ENCODE data around the gene HMCN1. TPM values are rescaled to one million over a fixed set of nuclear protein-coding genes. Genes with fewer than 3 reads are reported as not detected.
A peak's percentile ranks its signal among the peaks of the same experiment; 100 is the strongest.

The HMCN1 gene
- total RNA-seq, 8 experiments from 2014 or later: 0.43 to 56.8 (median 6.8) TPM

- ATAC-seq (replicated peaks in 6 of 8): no peak
- Histone ChIP-seq H3K27ac (no peak overlapping the region), H3K4me1 (replicated peaks in 1 of 2) (peaks cover 0 to 8% of the 10 kb centered on the region in 2 donors), H3K4me3 (no peak overlapping the region)
- in situ Hi-C loops (cut with MboI; ENCODE audit: low pct_unique_long_range_greater_than_20kb in 2 of 9, low sequenced_read_pairs in 9 of 9, unreplicated experiment in 9 of 9): no loop called here
- 95 to 100% (median 100%) methylated on average over 1 to 3 of the region's 3 CpGs; no CpG with 5 or more reads in 1 of the 10 experiments for WGBS, 10 experiments
Measured at GRCh38 chr1:186125511-186125910, 391.3 kb downstream of the HMCN1 start.

GRCh38 chr1:186129758-186130157, 395.6 kb downstream of the HMCN1 start:
- no peak overlapping the region for H3K4me3 ChIP-seq
- H3K4me1 ChIP-seq (replicated peaks in 1 of 2): peaks cover 0 to 8% of the 10 kb centered on the region in 2 donors
- H3K27ac ChIP-seq: no peak overlapping the region
- ATAC-seq (replicated peaks in 6 of 8): peak in 3 of 8 experiments; percentile 36 to 91 (median 50)
- in situ Hi-C loops (cut with MboI; ENCODE audit: low pct_unique_long_range_greater_than_20kb in 2 of 9, low sequenced_read_pairs in 9 of 9, unreplicated experiment in 9 of 9): no loop called here
- 71 to 100% (median 86%) methylated on average over 1 to 4 of the region's 4 CpGs; no CpG with 5 or more reads in 1 of the 10 experiments for WGBS, 10 experiments

DNA sequence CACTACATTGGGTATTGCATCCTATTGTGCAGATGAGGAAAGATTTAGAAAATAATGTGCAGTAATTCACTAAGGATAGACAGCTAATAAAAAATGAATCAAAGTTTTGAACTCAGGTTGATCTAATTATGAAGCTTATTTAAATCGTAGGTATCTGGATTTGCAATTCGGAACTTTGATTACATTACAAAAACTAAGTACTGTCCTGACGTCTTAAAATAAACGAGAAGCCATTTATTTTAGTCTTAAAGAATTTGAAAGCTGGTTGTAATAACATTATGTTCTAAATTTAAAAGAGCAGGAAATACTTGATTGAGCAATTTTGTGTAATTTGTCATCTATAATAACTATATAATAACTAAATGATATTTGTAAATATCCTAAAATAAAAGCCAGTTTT, 404.9 kb downstream of the HMCN1 start:
- Histone ChIP-seq H3K4me3 (no peak overlapping the region), H3K27ac (no peak overlapping the region), H3K4me1 (replicated peaks in 1 of 2) (no peaks in the 10 kb centered on the region)
- in situ Hi-C loops (cut with MboI; ENCODE audit: low pct_unique_long_range_greater_than_20kb in 2 of 9, low sequenced_read_pairs in 9 of 9, unreplicated experiment in 9 of 9): no loop called here
- ATAC-seq (replicated peaks in 6 of 8): no peak
- WGBS, 10 experiments: 24 to 100% (median 86%) methylated on average over 3 to 4 of the region's 4 CpGs

- no peak overlapping the region for H3K4me3 ChIP-seq
- WGBS, 10 experiments: 0 to 93% (median 73%) methylated on average over 1 to 3 of the region's 3 CpGs
- in situ Hi-C loops (cut with MboI; ENCODE audit: low pct_unique_long_range_greater_than_20kb in 2 of 9, low sequenced_read_pairs in 9 of 9, unreplicated experiment in 9 of 9): no loop called here
Measured at GRCh38 chr1:186139701-186140100, 405.5 kb downstream of the HMCN1 start.

GRCh38 chr1:186142159-186142558, 408.0 kb downstream of the HMCN1 start:
- 75 to 100% (median 93%) methylated on average over 1 of the region's 1 CpG; no CpG with 5 or more reads in 1 of the 10 experiments for WGBS, 10 experiments
- in situ Hi-C loops (cut with MboI; ENCODE audit: low pct_unique_long_range_greater_than_20kb in 2 of 9, low sequenced_read_pairs in 9 of 9, unreplicated experiment in 9 of 9): no loop called here
- Histone ChIP-seq H3K4me1 (replicated peaks in 1 of 2) (no peaks in the 10 kb centered on the region), H3K27ac (no peak overlapping the region), H3K4me3 (no peak overlapping the region)
- ATAC-seq (replicated peaks in 6 of 8): no peak

More at GRCh38 chr1:186139701-186140100, 405.5 kb downstream of the HMCN1 start:
- Histone ChIP-seq H3K4me1 (replicated peaks in 1 of 2) (no peaks in the 10 kb centered on the region), H3K27ac (no peak overlapping the region)
- ATAC-seq (replicated peaks in 6 of 8): no peak

DNA sequence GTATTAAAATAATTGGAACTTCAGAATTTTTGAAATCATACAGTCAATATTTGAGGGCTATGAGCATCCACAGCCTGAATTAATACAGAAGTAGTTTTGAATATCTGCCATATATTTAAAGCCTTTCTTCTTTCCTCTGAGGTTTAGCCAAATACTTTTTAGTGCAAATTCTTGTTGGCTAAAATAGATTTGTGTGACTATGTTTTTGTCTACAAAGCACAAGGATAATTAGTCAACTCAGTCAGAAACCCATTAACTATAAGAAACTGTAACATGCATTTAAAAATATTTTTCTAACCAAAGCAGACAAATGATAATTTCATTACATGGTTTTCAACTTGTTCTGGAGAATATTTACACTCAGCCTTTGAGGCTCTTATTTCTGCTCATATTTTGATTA, 408.7 kb downstream of the HMCN1 start:
- in situ Hi-C loops (cut with MboI; ENCODE audit: low pct_unique_long_range_greater_than_20kb in 2 of 9, low sequenced_read_pairs in 9 of 9, unreplicated experiment in 9 of 9): no loop called here
- H3K4me1 ChIP-seq (replicated peaks in 1 of 2): no peaks in the 10 kb centered on the region
- ATAC-seq (replicated peaks in 6 of 8): no peak
- no peak overlapping the region for H3K27ac ChIP-seq
- no peak overlapping the region for H3K4me3 ChIP-seq

GRCh38 chr1:186143481-186143880, 409.3 kb downstream of the HMCN1 start:
- no peak for ATAC-seq (replicated peaks in 6 of 8)
- Histone ChIP-seq H3K27ac (no peak overlapping the region), H3K4me3 (no peak overlapping the region), H3K4me1 (replicated peaks in 1 of 2) (no peaks in the 10 kb centered on the region)
- in situ Hi-C loops (cut with MboI; ENCODE audit: low pct_unique_long_range_greater_than_20kb in 2 of 9, low sequenced_read_pairs in 9 of 9, unreplicated experiment in 9 of 9): no loop called here

- 17 to 90% (median 81%) methylated on average over 1 to 5 of the region's 5 CpGs; no CpG with 5 or more reads in 2 of the 10 experiments for WGBS, 10 experiments
- in situ Hi-C loops (cut with MboI; ENCODE audit: low pct_unique_long_range_greater_than_20kb in 2 of 9, low sequenced_read_pairs in 9 of 9, unreplicated experiment in 9 of 9): no loop called here
- Histone ChIP-seq H3K4me1 (replicated peaks in 1 of 2) (no peaks in the 10 kb centered on the region), H3K27ac (no peak overlapping the region), H3K4me3 (no peak overlapping the region)
- no peak for ATAC-seq (replicated peaks in 6 of 8)
Measured at GRCh38 chr1:186144505-186144904, 410.3 kb downstream of the HMCN1 start.

DNA sequence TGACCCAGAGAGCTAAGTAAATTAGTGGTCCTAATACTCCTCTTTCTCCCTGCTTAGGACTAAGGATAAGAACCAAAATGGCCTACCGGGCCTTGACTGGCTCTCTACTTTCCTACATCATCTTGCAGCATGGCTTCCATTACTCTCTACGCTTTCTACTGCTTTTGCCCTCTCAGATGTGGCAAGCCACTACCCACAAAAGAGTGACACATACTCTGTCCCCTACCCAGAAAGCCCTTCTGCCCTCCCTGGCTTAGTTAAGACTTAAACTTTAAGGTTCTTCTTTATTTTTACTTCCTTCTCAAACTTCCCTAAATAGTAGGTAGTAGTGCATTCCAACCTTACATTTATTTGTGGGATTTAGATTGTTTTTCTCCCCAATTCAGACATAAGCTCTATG, 412.8 kb downstream of the HMCN1 start:
- H3K27ac ChIP-seq: no peak overlapping the region
- no peak for ATAC-seq (replicated peaks in 6 of 8)
- no peaks in the 10 kb centered on the region for H3K4me1 ChIP-seq (replicated peaks in 1 of 2)
- in situ Hi-C loops (cut with MboI; ENCODE audit: low pct_unique_long_range_greater_than_20kb in 2 of 9, low sequenced_read_pairs in 9 of 9, unreplicated experiment in 9 of 9): no loop called here
- 80 to 100% (median 100%) methylated on average over 1 to 2 of the region's 2 CpGs; no CpG with 5 or more reads in 1 of the 10 experiments for WGBS, 10 experiments
- H3K4me3 ChIP-seq: no peak overlapping the region

DNA sequence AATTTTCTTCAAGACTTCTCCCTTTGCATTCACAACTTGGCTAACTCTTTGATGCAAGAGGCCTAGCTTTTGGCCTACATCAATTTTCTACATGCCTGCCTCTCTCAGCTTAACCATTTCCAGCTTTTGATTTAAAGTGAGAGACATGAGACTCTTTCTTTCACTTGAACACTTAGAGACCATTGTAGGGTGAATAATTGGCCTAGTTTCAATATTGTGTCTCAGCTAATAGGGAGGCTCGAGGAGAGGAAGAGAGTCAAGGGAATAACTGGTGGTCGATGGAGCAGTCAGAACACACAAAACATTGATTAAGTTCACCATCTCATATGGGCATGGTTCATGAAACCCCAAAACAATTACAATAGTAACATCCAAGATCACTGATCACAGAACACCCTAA, 415.4 kb downstream of the HMCN1 start:
- H3K27ac ChIP-seq: no peak overlapping the region
- no peak for ATAC-seq (replicated peaks in 6 of 8)
- in situ Hi-C loops (cut with MboI; ENCODE audit: low pct_unique_long_range_greater_than_20kb in 2 of 9, low sequenced_read_pairs in 9 of 9, unreplicated experiment in 9 of 9): no loop called here
- no peak overlapping the region for H3K4me3 ChIP-seq
- WGBS, 10 experiments: 24 to 75% (median 50%) methylated on average over 1 to 2 of the region's 2 CpGs; no CpG with 5 or more reads in 1 of the 10 experiments
- no peaks in the 10 kb centered on the region for H3K4me1 ChIP-seq (replicated peaks in 1 of 2)

GRCh38 chr1:186152227-186152619, 418.0 kb downstream of the HMCN1 start:
- Histone ChIP-seq H3K4me3 (no peak overlapping the region), H3K4me1 (replicated peaks in 1 of 2) (no peaks in the 10 kb centered on the region), H3K27ac (no peak overlapping the region)
- in situ Hi-C loops (cut with MboI; ENCODE audit: low pct_unique_long_range_greater_than_20kb in 2 of 9, low sequenced_read_pairs in 9 of 9, unreplicated experiment in 9 of 9): no loop called here
- peak in 2 of 8 experiments; percentile 7 to 14 for ATAC-seq (replicated peaks in 6 of 8)
- 33 to 100% (median 62%) methylated on average over 1 to 3 of the region's 3 CpGs; no CpG with 5 or more reads in 1 of the 10 experiments for WGBS, 10 experiments

DNA sequence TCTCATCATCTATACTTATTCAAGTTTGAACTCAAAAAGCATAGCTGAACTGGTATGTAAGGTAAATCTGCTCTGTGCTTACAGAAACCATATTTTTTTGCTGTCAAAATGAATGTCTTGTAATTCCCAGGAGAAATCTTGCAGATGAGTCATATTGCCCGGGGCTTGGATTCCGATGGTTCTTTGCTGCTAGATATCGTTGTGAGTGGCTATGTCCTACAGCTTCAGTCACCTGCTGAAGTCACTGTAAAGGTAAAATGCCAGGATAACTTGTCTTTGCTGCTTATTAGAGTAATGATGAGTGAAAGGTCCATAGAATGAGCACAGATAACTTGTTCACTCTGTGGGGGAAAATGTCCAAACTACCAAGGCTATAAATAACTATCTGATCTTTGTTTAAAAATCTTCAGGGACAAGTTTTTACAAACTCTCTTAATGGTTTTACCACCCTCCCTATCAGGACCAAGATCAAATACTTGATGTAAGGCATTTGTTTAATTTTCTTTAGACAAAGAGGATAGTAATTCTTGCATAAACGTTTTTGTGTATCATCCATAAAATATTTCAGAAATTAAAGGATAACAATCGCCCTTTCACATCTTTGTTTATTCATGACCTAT, 418.5 kb downstream of the HMCN1 start:
- in situ Hi-C loops (cut with MboI; ENCODE audit: low pct_unique_long_range_greater_than_20kb in 2 of 9, low sequenced_read_pairs in 9 of 9, unreplicated experiment in 9 of 9): no loop called here
- Histone ChIP-seq H3K27ac (no peak overlapping the region), H3K4me1 (replicated peaks in 1 of 2) (no peaks in the 10 kb centered on the region), H3K4me3 (no peak overlapping the region)
- 25 to 83% (median 64%) methylated on average over 2 to 5 of the region's 5 CpGs; no CpG with 5 or more reads in 2 of the 10 experiments for WGBS, 10 experiments
- ATAC-seq (replicated peaks in 6 of 8): peak; percentile 36 to 86 (median 55)

DNA sequence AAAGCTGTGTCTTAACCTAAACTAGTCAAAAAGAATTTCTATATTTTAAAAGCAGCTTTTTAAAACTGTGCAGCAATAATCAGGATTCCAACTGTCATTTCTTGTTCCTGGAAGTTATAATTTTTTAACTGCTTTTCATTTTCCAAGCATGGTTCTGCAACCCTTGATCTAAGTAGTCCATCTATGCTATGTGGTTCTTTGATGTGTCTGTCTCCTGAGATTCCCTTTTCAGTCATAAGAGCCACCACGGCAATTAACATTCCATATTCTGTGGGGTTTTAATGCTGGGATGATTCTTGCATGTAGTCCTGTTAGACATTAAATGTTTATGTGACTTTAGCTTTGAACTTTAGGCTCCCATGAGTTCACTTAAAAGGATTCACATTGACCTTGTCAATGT, 420.5 kb downstream of the HMCN1 start:
- no peak overlapping the region for H3K27ac ChIP-seq
- no peak overlapping the region for H3K4me3 ChIP-seq
- H3K4me1 ChIP-seq (replicated peaks in 1 of 2): no peaks in the 10 kb centered on the region
- in situ Hi-C loops (cut with MboI; ENCODE audit: low pct_unique_long_range_greater_than_20kb in 2 of 9, low sequenced_read_pairs in 9 of 9, unreplicated experiment in 9 of 9): no loop called here
- no peak for ATAC-seq (replicated peaks in 6 of 8)
- WGBS, 10 experiments: 17 to 100% (median 50%) methylated on average over 1 of the region's 1 CpG; no CpG with 5 or more reads in 3 of the 10 experiments

- Histone ChIP-seq H3K27ac (no peak overlapping the region), H3K4me3 (no peak overlapping the region), H3K4me1 (replicated peaks in 1 of 2) (no peaks in the 10 kb centered on the region)
- peak in 4 of 8 experiments; percentile 34 to 94 (median 82) for ATAC-seq (replicated peaks in 6 of 8)
- WGBS, 10 experiments: 78 to 100% (median 80%) methylated on average over 1 of the region's 1 CpG; no CpG with 5 or more reads in 7 of the 10 experiments
- in situ Hi-C loops (cut with MboI; ENCODE audit: low pct_unique_long_range_greater_than_20kb in 2 of 9, low sequenced_read_pairs in 9 of 9, unreplicated experiment in 9 of 9): no loop called here
Measured at GRCh38 chr1:186155594-186155993, 421.4 kb downstream of the HMCN1 start.

Measured in motor neuron (in vitro differentiated cells).